A549 (cell line): ENCODE results near the gene DYNC1I1. TPM values are rescaled to one million over a fixed set of nuclear protein-coding genes. Genes with fewer than 3 reads are reported as not detected.

Source experiments
- ATAC-seq, 2 experiments: fragments of 200-7000 bp in 1 of 2; fragments of >200 bp in 1 of 2; cut with Nextera tagmentation in 1 of 2; cut with Tn5 transposase in 1 of 2; 3 replicates each; pipeline versions ENCODE4 v1.8.0 to v1.9.1; 2018 to 2020; ENCODE audit warnings: mild to moderate bottlenecking in 1 of 2, moderate library complexity in 1 of 2
- CTCF ChIA-PET: fragments of 300-600 bp; sonication (Branson Sonifier 250); formaldehyde crosslinking; extraction: SDS; loops from one replicate; lab custom pipeline; 2021; ENCODE audit warnings: antibody characterized with exemption, inconsistent platforms; lab: Yijun Ruan, JAX
- POLR2A ChIA-PET: fragments of 350-600 bp; formaldehyde crosslinking; extraction: SDS; loops from one replicate; lab custom pipeline; 2021; ENCODE audit warnings: antibody characterized with exemption, inconsistent platforms; lab: Yijun Ruan, JAX
- DNase-seq, 2 experiments: peaks; one replicate each; pipeline versions ENCODE4 v3.0.0 to v3.0.0-alpha.2; 2011 to 2016; ENCODE audit warnings: low read depth in 1 of 2, low spot score in 1 of 2
- FAIRE-seq: peaks from 2 replicates; lab custom pipeline; 2011; peaks lifted over from hg19 to GRCh38; lab: Jason Lieb, UNC
- H3K27ac ChIP-seq, 2 experiments: fragments of >200 bp; sonication (Bioruptor Twin); formaldehyde crosslinking; 3 replicates each; pipeline ENCODE4 v1.5.1; 2016 to 2017
- H3K4me1 ChIP-seq: fragments of >200 bp; sonication (Bioruptor Twin); formaldehyde crosslinking; 3 replicates; pipeline ENCODE4 v1.6.1; 2016
- H3K4me2 ChIP-seq: fragments of >200 bp; sonication (Bioruptor Twin); formaldehyde crosslinking; 3 replicates; pipeline ENCODE4 v1.6.1; 2016
- H3K4me3 ChIP-seq: fragments of >200 bp; sonication (Bioruptor Twin); formaldehyde crosslinking; 3 replicates; pipeline ENCODE4 v1.5.1; 2016
- H3K9me3 ChIP-seq: fragments of >200 bp; sonication (Bioruptor Twin); formaldehyde crosslinking; 3 replicates; pipeline ENCODE4 v1.6.1; 2016
- ATOH8 ChIP-seq: fragments of 250-450 bp; sonication (Bioruptor Pico); IDR thresholded peaks from 2 replicates; pipeline ENCODE4 v1.5.0; 2020; ENCODE audit warnings: low read depth, mild to moderate bottlenecking, moderate library complexity
- BCL3 ChIP-seq: fragments of >200 bp; sonication (Bioruptor Twin); formaldehyde crosslinking; IDR thresholded peaks from 3 replicates; pipeline ENCODE4 v1.6.1; 2016
- BHLHE40 ChIP-seq: IDR thresholded peaks from 2 replicates; pipeline ENCODE4 v1.6.1; 2012; ENCODE audit warnings: low read depth, low read length, inconsistent platforms
- CBX8 ChIP-seq: fragments of 200-600 bp; sonication (generic); IDR thresholded peaks from 2 replicates; pipeline ENCODE4 v1.6.1; 2016
- CHD2 ChIP-seq: fragments of 150-350 bp; IDR thresholded peaks from 2 replicates; pipeline ENCODE4 v1.6.1; 2014; ENCODE audit warnings: low read length; ENCODE audit not compliant: partially characterized antibody
- CTCF ChIP-seq: fragments of >200 bp; sonication (Bioruptor Twin); formaldehyde crosslinking; IDR thresholded peaks from 3 replicates; pipeline ENCODE4 v1.5.1; 2016
- E2F6 ChIP-seq: IDR thresholded peaks from 2 replicates; pipeline ENCODE4 v1.6.1; 2012; ENCODE audit warnings: low read depth, borderline replicate concordance
- EHMT2 ChIP-seq: fragments of 200-600 bp; sonication (generic); IDR thresholded peaks from 2 replicates; pipeline ENCODE4 v1.6.1; 2016; ENCODE audit warnings: antibody characterized with exemption, low read depth, mild to moderate bottlenecking, moderate library complexity
- ESRRA ChIP-seq: fragments of 150-350 bp; IDR thresholded peaks from 2 replicates; pipeline ENCODE4 v1.6.1; 2014; ENCODE audit warnings: mild to moderate bottlenecking, low read length, borderline replicate concordance
- FOSL2 ChIP-seq, 2 experiments: fragments of 450-650 bp in 1 of 2; fragments of >200 bp in 1 of 2; sonication (Bioruptor Twin) in 1 of 2; formaldehyde crosslinking; IDR thresholded peaks; 2 replicates each; pipeline versions ENCODE4 v1.5.0 to v1.6.1; 2016 to 2020; ENCODE audit warnings: mild to moderate bottlenecking in 1 of 2, moderate library complexity in 1 of 2
- FOXS1 ChIP-seq: fragments of 250-450 bp; sonication (Bioruptor Pico); IDR thresholded peaks from 2 replicates; pipeline ENCODE4 v1.5.0; 2020; ENCODE audit warnings: mild to moderate bottlenecking, moderate library complexity
- GATA3 ChIP-seq: IDR thresholded peaks from 2 replicates; pipeline ENCODE4 v1.6.1; 2012; ENCODE audit warnings: borderline replicate concordance
- HDAC2 ChIP-seq: fragments of 200-600 bp; sonication (generic); IDR thresholded peaks from 2 replicates; pipeline ENCODE4 v1.6.1; 2016
- HMGXB4 ChIP-seq: fragments of 250-450 bp; sonication (Bioruptor Pico); IDR thresholded peaks from 2 replicates; pipeline ENCODE4 v1.5.0; 2021; ENCODE audit warnings: mild to moderate bottlenecking, moderate library complexity, borderline replicate concordance
- HOXA7 ChIP-seq: fragments of 250-450 bp; sonication (Bioruptor Pico); IDR thresholded peaks from 2 replicates; pipeline ENCODE4 v1.5.0; 2020; ENCODE audit warnings: mild to moderate bottlenecking, moderate library complexity
- HOXB13 ChIP-seq: fragments of 250-450 bp; sonication (Bioruptor Pico); IDR thresholded peaks from 2 replicates; pipeline ENCODE4 v1.5.0; 2020; ENCODE audit warnings: low read depth, mild to moderate bottlenecking, moderate library complexity
- JUN ChIP-seq, 2 experiments: fragments of >200 bp; sonication (Bioruptor Twin); formaldehyde crosslinking; IDR thresholded peaks; 2 replicates in 1 of 2; 3 replicates in 1 of 2; pipeline ENCODE4 v1.6.1; 2016 to 2017
- KDM1A ChIP-seq: fragments of 200-600 bp; sonication (generic); IDR thresholded peaks from 2 replicates; pipeline ENCODE4 v1.6.1; 2016; ENCODE audit warnings: low read depth, mild to moderate bottlenecking
- MYC ChIP-seq: IDR thresholded peaks from 2 replicates; pipeline ENCODE4 v1.6.1; 2012; ENCODE audit warnings: mild to moderate bottlenecking, inconsistent platforms, low read length, improper control_type of control experiment, borderline replicate concordance
- NFE2L2 ChIP-seq: fragments of 150-350 bp; conservative IDR thresholded peaks from 2 replicates; pipeline ENCODE4 v1.6.1; 2014; ENCODE audit warnings: low read length
- NPAS2 ChIP-seq: fragments of 250-450 bp; sonication (Bioruptor Pico); IDR thresholded peaks from 2 replicates; pipeline ENCODE4 v1.8.0; 2022; ENCODE audit warnings: mild to moderate bottlenecking, moderate library complexity, borderline replicate concordance
- NR3C1 ChIP-seq: fragments of >200 bp; sonication (Bioruptor Twin); formaldehyde crosslinking; IDR thresholded peaks from 3 replicates; pipeline ENCODE4 v1.6.1; 2017
- PHF8 ChIP-seq: fragments of 200-600 bp; sonication (generic); IDR thresholded peaks from 2 replicates; pipeline ENCODE4 v1.6.1; 2016; ENCODE audit warnings: low read depth, mild to moderate bottlenecking, antibody characterized with exemption, moderate library complexity, borderline replicate concordance
- POLR2A ChIP-seq: IDR thresholded peaks from 2 replicates; pipeline ENCODE4 v1.6.1; 2012; ENCODE audit warnings: mild to moderate bottlenecking, low read length
- POLR2AphosphoS2 ChIP-seq: conservative IDR thresholded peaks from 2 replicates; pipeline ENCODE4 v1.6.1; 2012; ENCODE audit warnings: low read length, improper control_type of control experiment, inconsistent platforms
- RAD21 ChIP-seq, 2 experiments: fragments of >200 bp in 1 of 2; sonication (Bioruptor Twin) in 1 of 2; formaldehyde crosslinking in 1 of 2; IDR thresholded peaks in 1 of 2; conservative IDR thresholded peaks in 1 of 2; 2 replicates in 1 of 2; 3 replicates in 1 of 2; pipeline ENCODE4 v1.6.1; 2012 to 2018; ENCODE audit warnings: inconsistent platforms in 1 of 2
- RARB ChIP-seq: fragments of 250-450 bp; sonication (Bioruptor Pico); IDR thresholded peaks from 2 replicates; pipeline ENCODE4 v1.8.0; 2021; ENCODE audit warnings: mild to moderate bottlenecking, moderate library complexity
- RFX5 ChIP-seq: fragments of 450-650 bp; IDR thresholded peaks from 2 replicates; pipeline ENCODE4 v1.7.1; 2014; ENCODE audit warnings: antibody characterized with exemption, mild to moderate bottlenecking, moderate library complexity
- SREBF2 ChIP-seq: fragments of 450-650 bp; IDR thresholded peaks from 2 replicates; pipeline ENCODE4 v1.6.1; 2014; ENCODE audit warnings: mild to moderate bottlenecking, moderate library complexity
- ZC3H11A ChIP-seq: fragments of 450-650 bp; IDR thresholded peaks from 2 replicates; pipeline ENCODE4 v1.6.1; 2014; ENCODE audit warnings: antibody characterized with exemption, mild to moderate bottlenecking
- ZFP36 ChIP-seq: fragments of 450-650 bp; IDR thresholded peaks from 2 replicates; pipeline ENCODE4 v1.6.1; 2014; ENCODE audit warnings: borderline replicate concordance; ENCODE audit not compliant: partially characterized antibody
- ZSCAN20 ChIP-seq: fragments of 250-450 bp; sonication (Bioruptor Pico); IDR thresholded peaks from 2 replicates; pipeline ENCODE4 v1.8.0; 2022; ENCODE audit warnings: mild to moderate bottlenecking, moderate library complexity
- WGBS: methylation state at CpG from one replicate; pipeline ENCODE4 v1.1.6; 2017; ENCODE audit errors: missing lambda C conversion rate; 5-methylcytosine and 5-hydroxymethylcytosine counted together
- polyA plus RNA-seq, 4 experiments: library from polyadenylated mRNA; depleted of rRNA in 3 of 4; stranded (reverse); fragments of >200 nt; fragmentation: RNase III in 1 of 4; extraction: RNeasy Plus Mini Kit Qiagen cat#74134 plus additional on column Dnase treatment in 1 of 4; gene quantifications; 2 replicates in 3 of 4; 3 replicates in 1 of 4; pipeline ENCODE4 v1.2.3, GENCODE V29; 2011 to 2017

Gene DYNC1I1
- polyA plus RNA-seq, 2 of the 4 experiments (the other 2 are of a cell fraction) = 0.04 TPM; not detected in 1

- ATAC-seq (no peak), DNase-seq (no peak), FAIRE-seq (no peak)
- Histone ChIP-seq H3K4me1 (no peaks in the 10 kb centered on the region), H3K9me3 (no peaks in the 10 kb centered on the region), H3K27ac (no peak overlapping the region), H3K4me2 (no peak overlapping the region), H3K4me3 (no peak overlapping the region)
- WGBS = 35% methylated on average over 3 of the region's 3 CpGs
- ChIA-PET CTCF (interaction anchor here (0.8 to 9.9 kb wide), 6 partner anchors 11 to 161 kb away, joined by 3 to 171 read pairs (median 4); no protein-coding TSS in a partner anchor), POLR2A (no interaction called here)
- no peak for TF ChIP-seq GATA3
- TF ChIP-seq ZC3H11A = no peak
- TF ChIP-seq CTCF = no peak
- no peak for TF ChIP-seq EHMT2
- no peak for TF ChIP-seq POLR2AphosphoS2
- no peak for TF ChIP-seq NPAS2
- TF ChIP-seq NFE2L2 = no peak
- TF ChIP-seq POLR2A = no peak
- no peak for TF ChIP-seq BHLHE40
- no peak for TF ChIP-seq CBX8
- no peak for TF ChIP-seq FOSL2 (IDR thresholded peaks at IDR 0.05)
- TF ChIP-seq FOSL2 (CRISPR knock-in tag; IDR thresholded peaks at IDR 0.05) = no peak
- no peak for TF ChIP-seq MYC
- TF ChIP-seq BCL3 = no peak
- TF ChIP-seq RFX5 = no peak
- TF ChIP-seq ZFP36 = no peak
- TF ChIP-seq HMGXB4 (CRISPR knock-in tag) = no peak
- no peak for TF ChIP-seq KDM1A
- TF ChIP-seq NR3C1 = no peak
- no peak for TF ChIP-seq HOXB13 (CRISPR knock-in tag)
Observed at GRCh38 chr7:95867309-95867708, 95.0 kb downstream of the DYNC1I1 start.

GRCh38 chr7:95871075-95871848 is 98.9 kb downstream of the DYNC1I1 start:
- no peak overlapping the region for H3K27ac ChIP-seq
- under 1% methylated on average over 6 of the region's 6 CpGs for WGBS
- POLR2A ChIA-PET = interaction anchor here (1.0 kb wide), 1 partner anchor 148 kb away, joined by 4 read pairs; no protein-coding TSS in a partner anchor
- TF ChIP-seq KDM1A (no peak), POLR2A (no peak), HOXA7 (CRISPR knock-in tag) (no peak), HDAC2 (no peak), RAD21 (conservative IDR thresholded peaks at IDR 0.05 in 1 of 2, IDR thresholded peaks at IDR 0.05 in 1 of 2) (peak; percentile 71 to 78), FOXS1 (CRISPR knock-in tag) (no peak), JUN (IDR thresholded peaks at IDR 0.05) (no peak), NR3C1 (no peak), RARB (CRISPR knock-in tag) (no peak), SREBF2 (no peak), PHF8 (no peak), CHD2 (no peak), FOSL2 (IDR thresholded peaks at IDR 0.05) (no peak), FOSL2 (CRISPR knock-in tag; IDR thresholded peaks at IDR 0.05) (no peak), ATOH8 (CRISPR knock-in tag) (no peak), E2F6 (no peak), ESRRA (no peak), ZSCAN20 (CRISPR knock-in tag) (no peak)

More at GRCh38 chr7:95871075-95871848, 98.9 kb downstream of the DYNC1I1 start:
- ATAC-seq (peak; percentile 73 to 90; a peak in 5 of 6 replicates), FAIRE-seq (peak; percentile 59), DNase-seq (peak; percentile 36 to 55)
- Histone ChIP-seq H3K4me3 (no peak overlapping the region), H3K4me1 (no peaks in the 10 kb centered on the region), H3K9me3 (no peaks in the 10 kb centered on the region), H3K4me2 (no peak overlapping the region)
- CTCF ChIA-PET = interaction anchor here (0.6 to 9.9 kb wide), 27 partner anchors 12 to 1193 kb away, joined by 3 to 171 read pairs (median 4); partner anchors contain the start of gene DYNC1I1
